ENCODE measurements around the gene TGOLN2.
"Not testable (repeated sequence)": the region's sequence is repeated elsewhere in the genome, so short reads cannot be mapped to it uniquely, and the experiment has no call there.

TGOLN2 gene

DNA sequence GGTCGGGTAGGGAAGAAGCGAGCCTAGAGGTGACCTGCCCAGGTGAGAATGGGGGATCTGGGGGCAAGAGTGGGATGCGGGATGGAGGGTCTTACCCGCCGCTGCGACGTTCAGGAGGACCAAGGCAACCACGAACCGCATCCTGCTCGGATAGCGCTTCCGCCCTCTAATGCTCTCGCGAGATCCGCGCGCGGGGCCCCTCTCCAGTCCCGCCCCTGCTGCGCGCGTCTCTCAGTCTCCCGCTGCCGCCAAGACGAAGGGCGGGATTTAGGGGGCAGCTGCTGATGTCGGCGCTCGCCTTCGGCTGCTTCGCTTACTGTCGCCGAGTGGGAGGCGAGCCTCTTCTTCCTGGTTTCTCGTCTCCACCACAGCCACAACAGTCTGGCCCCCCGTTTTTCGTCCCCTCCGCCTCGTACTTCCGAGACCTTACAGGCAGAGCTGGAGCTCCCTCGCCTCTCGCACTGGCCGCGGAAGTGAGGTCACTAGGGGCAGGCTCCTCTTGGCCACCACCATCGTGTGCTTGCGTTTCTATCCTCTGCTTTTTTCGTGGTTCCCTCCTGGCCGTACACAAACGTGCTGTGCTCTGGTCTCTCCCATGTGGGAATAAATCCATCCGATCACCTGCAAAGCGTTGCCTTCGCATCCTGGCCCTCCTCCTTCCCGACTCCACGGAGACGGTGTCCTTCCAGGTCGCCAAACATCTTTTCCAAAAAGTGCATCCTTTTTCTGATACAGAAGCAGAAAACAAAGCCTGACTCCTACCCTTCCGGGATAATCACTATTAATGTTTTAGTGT, at the start of gene TGOLN2:
TGOLN2 (minus strand) TSS at position 168 of the 796 bp plus-strand sequence; CDS start at position 141, 27 bp downstream.
- peak; percentile 77 to 92 (median 88) for DNase-seq (ENCODE audit: low read depth in 4 of 4, low spot score in 1 of 4)

DNA sequence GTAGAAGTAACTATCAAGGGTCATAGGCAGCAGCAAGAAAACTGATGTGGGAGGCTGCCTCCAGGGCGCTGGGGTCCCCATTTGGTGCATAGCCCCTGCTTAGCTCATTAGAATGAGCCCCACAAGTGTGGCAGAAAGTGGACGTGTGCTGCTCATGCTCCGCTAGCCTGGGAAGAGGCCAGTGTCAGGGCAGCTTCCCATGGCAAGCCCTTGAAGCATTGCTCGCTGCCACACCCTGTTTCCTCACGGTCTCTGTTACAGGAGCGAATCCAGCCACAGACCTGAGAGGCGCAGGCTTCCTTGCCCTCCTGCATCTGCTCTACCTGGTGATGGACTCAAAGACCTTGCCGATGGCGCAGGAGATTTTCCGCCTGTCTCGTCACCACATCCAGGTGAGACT, 49.3 kb upstream of the TGOLN2 start:
- DNase-seq (ENCODE audit: low read depth in 4 of 4, low spot score in 1 of 4) = no peak

DNA sequence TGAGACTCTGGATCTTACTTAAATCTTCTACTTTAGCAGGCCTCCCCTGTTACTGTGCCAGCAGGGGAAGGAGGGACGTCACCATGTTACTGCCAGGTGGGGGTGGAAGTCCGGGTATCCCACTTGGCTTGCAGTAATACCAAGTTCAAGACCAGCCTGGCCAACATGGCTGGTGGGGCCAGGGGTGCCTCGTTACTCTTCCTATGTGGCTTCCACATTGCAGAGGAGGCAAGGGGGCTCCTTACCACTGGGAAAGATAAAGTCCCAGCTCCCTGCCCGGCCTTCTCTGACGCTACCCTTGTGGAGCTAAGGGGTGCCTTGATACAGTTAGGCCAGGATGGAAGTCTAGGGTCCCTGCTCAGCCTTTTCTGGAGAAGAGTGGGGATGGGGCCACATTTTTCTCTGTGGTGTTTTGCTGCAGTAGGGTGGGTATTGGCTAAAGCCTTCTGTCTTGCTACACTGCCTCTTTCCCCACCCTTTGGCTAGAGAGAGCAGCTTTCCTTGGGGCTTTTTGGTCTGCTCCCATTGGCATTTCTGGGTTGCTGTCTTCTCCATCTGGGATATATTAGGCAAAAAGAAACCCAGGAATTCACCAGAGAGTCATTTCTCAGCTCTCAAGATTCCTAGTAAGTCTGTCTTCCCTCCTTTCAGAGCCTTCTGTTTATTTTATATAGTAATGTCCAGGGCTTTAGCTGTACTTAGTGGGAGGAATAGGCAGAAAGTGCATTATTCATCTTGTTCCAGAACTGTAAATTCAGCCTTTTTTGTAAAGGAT, 48.7 kb upstream of the TGOLN2 start:
- DNase-seq (ENCODE audit: low read depth in 4 of 4, low spot score in 1 of 4) = no peak

DNA sequence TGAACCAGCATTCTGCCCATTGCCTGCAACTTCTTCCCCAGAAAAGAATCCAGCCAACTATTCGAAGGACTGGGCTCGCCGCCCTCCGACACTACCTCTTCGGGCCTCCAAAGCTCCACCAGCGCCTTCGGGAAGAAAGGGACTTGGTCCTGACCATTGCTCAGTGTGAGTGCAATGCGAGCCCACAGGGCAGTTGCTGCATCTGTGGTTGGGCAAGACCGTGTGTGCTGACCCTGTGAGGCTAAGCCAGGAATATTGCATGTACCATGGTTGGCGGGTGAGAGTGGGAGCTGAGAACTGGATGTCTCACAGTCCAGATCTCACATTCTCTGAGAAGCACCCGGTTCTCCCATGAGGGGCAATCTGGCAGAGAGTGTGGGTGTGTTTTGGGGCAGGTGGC, 43.3 kb upstream of the TGOLN2 start:
- no peak for DNase-seq (ENCODE audit: low read depth in 4 of 4, low spot score in 1 of 4)

DNA sequence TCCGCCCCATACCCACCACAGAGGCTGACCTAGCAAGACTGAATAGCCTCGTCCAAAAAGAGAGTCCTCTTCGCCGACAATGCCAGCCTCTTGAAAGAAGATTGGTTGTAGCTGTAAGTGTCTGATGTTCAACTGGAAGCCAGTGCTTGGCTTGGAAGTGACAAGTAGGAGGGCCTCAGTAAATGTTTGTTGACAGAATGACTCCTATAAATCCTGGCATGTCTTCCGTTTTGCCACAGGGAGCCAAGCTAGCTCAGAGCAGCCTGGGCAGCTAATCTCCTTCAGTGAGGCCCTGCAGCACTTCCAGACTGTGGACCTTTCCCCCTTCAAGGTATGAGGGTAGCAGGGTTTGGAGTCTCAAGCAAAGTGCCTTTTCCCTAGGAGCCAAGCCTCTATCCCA, 41.7 kb upstream of the TGOLN2 start:
- DNase-seq (ENCODE audit: low read depth in 4 of 4, low spot score in 1 of 4) = no peak

DNA sequence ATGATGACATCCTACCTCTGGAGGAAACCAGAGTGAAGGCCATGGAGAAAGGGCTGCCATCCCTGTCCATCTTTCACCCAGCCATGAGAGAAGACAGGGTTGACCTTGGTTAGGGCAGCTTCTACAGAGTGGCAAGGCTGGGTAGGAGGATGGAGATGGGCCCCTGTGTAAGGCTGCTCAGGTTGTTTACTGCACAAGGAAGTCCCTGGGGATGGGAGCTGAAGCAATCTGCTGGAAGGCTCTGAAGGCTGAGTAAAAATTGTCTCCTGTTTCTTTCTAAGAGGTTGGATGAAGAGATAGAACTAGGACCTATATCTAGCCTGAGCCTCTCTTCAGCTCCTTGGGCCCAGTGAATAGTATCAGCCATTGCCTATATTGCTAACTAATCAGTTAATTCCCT, 41.1 kb upstream of the TGOLN2 start:
- DNase-seq (ENCODE audit: low read depth in 4 of 4, low spot score in 1 of 4) = no peak

DNA sequence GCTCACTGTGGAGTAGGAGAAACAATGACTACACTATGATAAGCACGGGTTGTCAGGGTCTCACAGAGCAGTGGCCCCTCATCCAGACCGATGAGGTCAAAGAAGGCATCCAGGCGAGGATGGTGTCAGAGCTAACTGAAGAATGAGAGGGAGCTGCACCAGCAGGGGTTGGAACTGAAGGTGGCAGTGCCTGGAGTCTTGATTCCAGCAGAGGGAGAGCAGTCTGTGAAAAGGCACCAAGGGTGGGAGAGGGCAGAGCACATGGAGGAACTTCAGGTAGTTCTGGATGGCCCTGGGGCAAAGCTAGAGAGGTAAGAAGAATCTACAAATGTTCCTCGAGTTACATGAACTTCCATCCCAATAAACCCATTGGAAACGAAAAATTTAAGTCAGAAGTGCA, 39.4 kb upstream of the TGOLN2 start:
- no peak for DNase-seq (ENCODE audit: low read depth in 4 of 4, low spot score in 1 of 4)

DNA sequence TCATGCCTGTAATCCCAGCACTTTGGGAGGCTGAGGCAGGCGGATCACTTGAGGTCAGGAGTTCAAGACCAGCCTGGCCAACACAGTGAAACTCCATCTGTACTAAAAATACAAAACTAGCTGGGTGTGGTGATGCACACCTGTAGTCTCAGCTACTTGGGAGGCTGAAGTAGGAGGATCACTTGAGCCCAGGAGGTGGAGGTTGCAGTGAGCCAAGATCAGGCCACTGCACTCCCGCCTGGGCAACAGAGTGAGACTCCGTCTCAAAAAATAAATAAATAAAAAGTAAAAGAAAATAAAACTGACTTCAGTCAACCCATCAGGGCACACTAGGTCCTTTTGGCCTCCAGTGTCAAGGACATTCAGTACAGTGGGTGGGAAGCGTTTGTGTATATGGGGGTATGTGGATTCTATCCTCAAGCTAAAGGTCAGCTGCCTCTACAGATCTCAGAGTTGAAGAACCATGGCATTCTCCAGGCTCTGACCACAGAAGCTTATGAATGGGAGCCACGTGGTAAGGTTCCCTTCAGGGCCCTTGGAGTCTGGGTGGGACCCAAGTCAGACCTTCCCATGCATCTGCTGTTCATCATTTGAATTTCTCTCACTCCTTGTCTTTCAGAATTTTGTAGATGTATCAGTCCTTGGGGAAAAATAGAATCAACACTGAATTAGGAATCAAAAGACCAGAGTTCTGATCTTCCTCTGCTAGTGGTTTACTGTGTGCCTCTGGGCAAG, 35.0 kb upstream of the TGOLN2 start:
- DNase-seq (ENCODE audit: low read depth in 4 of 4, low spot score in 1 of 4) = not testable (repeated sequence)

DNA sequence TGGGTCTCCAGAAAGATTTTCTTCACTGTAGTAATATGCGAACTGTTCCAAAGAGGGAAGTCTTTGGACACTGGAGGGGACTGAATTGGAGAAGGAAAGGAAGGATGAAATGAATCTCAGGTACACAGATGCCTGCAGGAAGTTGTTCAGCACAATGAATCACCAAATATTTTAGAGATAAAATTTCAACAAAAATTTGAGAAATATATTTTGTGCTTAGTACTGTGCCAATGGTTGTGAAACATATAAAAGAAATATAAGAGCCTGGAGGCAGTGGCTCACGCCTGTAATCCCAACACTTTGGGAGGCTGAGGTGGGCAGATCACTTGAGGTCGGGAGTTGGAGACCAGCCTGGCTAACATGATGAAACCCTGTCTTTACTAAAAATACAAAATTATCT, 29.9 kb upstream of the TGOLN2 start:
- DNase-seq (ENCODE audit: low read depth in 4 of 4, low spot score in 1 of 4) = no peak

DNA sequence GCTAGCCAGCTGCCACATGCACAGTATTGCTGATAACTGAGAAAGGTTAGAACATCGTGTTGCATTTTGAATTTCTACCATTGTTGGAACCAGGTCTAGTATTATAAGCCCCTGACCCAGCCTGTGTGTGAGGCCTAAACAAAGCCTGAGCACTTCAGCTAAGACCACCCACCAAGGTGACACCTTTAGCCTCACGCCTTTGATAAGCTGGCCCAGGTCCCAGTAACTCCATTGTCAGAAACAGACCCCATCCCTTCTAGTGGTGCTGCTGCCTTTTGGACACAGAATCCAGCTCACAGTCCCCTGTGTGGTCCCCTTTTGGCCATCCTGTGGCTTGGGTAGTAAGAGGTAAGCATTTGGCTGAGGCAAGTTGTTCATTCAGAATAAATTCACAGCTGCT, 28.4 kb upstream of the TGOLN2 start:
- no peak for DNase-seq (ENCODE audit: low read depth in 4 of 4, low spot score in 1 of 4)

DNA sequence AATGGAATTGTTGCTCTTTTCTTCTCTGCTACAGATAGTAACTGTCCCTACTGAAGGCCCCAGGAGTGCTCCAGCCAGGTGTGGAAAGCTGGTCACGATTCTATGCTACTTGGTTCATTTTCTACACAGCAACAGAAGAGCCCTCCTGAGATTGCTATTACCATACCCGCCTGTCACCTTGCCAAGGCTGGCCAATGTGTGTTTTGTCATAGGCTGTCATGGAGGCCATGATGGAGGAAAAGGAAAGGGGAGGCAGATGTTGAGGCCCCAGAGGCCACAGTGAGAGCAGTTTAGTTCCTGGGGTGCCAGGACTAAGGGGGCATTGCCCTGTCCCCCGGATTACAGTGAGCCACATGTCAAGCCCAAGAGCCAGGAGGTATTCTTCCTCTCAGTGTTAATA, 27.7 kb upstream of the TGOLN2 start:
- no peak for DNase-seq (ENCODE audit: low read depth in 4 of 4, low spot score in 1 of 4)

DNA sequence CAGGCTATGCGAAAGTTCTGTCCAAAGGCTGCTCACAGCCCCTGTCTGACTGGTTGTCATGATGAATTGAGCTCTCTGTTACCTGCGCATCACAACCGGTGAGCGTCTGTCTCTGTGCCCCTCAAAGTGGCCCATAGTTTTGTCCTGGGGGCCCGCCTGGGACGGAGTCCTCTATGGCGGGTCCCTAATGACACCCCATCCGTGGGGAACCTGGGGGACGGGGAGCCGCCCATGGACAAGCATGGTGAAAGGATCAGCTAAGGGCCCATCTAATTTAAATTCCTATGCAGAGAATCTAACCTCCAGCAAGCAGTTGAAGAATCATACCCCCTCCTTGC, 27.3 kb upstream of the TGOLN2 start:
- DNase-seq (ENCODE audit: low read depth in 4 of 4, low spot score in 1 of 4) = peak in 1 of 4 experiments; percentile 10

DNA sequence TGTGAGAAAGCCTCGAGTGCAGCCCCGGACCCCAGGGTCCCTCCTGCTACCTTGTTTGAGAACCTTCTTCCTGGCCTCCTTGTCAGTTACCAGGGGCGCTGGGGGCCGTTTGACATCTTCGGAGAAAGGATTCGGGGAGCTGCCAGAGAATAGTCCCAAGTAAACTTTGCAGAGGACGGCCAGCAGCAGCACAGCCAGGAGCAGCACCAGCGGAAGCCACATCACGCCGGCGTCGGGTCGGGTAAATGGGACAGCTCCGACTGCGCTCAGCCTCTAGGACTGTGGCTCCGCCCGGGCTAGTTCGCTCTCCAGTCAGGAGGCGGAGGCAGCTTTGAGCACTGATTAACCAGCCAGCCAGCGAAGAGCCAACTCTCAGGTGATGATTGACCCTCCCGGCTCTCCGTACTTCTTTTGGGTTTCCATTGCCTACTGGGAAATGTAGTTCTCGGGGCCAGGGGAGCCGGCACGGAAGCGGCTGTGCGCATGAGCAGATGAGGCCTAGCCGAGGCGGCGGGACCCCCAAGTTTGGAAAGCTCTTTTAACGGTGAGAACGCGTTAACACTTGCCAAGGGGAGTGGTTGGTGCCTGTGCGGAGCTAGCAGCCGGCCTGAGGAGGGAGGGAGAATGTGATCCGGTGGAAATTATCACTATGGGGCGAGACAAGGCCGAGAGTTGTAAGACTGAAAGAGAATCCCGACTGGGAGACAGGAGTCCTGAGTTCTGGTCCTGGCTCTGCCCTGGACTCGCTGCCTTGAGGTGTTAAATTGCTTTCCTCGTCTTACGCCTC, 26.7 kb upstream of the TGOLN2 start, which contains the start of the genes ELMOD3 and RETSAT:
ELMOD3 (plus strand) TSS at position 484 of the 787 bp plus-strand sequence. CDS start 2,430 bp downstream, outside the sequence.
RETSAT (minus strand) TSS at position 243 of the 787 bp plus-strand sequence; CDS start at position 222, 21 bp downstream.
- peak; percentile 81 to 94 (median 88) for DNase-seq (ENCODE audit: low read depth in 4 of 4, low spot score in 1 of 4)

DNA sequence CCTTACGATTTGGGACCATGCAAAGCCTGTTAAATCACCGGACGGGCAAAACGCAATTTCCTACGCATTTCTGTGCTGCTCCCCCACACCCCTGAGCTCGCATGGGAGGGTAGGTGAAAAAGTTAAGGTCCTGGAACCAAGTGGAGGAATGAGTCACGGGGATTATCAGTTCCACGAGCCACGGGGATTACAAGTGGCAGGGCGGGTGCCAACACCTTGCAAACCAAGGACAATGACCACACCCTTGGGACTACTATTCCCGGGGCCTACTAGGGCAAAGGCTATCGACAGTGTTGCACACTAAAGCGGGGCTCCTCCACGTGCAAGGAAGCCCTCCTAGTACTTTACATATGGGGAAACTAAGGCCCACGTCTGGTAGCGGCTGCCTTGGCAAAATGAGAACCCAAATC, 26.1 kb upstream of the TGOLN2 start:
- DNase-seq (ENCODE audit: low read depth in 4 of 4, low spot score in 1 of 4) = peak in 1 of 4 experiments; percentile 5

DNA sequence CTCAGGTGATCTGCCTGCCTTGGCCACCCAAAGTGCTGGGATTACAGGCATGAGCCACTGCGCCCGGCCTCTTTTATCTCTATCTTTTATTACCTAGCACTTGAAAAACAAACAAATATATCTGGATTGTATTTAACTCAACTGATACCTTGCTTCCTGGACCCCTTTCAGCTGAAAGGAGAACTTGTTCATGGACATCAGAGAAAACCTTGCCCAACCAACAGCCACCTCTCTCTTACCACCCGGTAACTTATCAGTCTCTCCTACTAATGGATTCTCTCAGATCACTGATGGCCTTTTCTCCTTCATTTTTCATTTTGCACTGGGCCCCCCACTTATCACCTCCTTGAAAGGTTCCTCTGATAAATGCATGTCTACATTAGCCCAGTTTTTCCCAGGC, 19.8 kb upstream of the TGOLN2 start:
- no peak for DNase-seq (ENCODE audit: low read depth in 4 of 4, low spot score in 1 of 4)

DNA sequence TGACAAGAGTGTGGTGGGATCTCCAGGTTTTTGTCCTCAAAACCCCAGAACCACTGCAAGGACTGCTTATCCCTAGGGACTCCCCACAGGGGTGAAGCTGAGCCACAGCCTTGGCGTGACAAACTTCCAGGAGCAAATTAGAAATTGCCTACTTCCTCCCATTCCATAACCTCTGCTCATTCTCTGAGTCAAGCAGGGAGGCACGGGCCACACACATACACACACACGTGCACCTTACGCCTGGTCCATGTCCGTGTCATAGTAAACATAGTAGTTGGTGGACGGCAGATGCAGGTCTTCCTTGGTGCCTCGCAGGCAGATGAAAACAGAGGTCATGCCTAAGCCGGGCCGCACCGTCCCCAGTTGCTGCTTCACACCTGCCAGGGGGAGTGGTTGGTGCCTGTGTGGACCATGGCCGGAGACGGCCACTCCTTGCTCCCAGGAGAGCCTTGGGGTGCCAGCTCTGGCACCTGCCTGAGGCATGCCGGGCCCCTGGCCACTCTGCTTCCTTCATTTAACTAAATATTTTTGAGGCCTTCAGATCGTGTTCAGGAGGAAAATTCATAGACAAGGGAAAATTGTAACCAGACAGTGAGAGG, 16.7 kb upstream of the TGOLN2 start:
- DNase-seq (ENCODE audit: low read depth in 4 of 4, low spot score in 1 of 4) = no peak

DNA sequence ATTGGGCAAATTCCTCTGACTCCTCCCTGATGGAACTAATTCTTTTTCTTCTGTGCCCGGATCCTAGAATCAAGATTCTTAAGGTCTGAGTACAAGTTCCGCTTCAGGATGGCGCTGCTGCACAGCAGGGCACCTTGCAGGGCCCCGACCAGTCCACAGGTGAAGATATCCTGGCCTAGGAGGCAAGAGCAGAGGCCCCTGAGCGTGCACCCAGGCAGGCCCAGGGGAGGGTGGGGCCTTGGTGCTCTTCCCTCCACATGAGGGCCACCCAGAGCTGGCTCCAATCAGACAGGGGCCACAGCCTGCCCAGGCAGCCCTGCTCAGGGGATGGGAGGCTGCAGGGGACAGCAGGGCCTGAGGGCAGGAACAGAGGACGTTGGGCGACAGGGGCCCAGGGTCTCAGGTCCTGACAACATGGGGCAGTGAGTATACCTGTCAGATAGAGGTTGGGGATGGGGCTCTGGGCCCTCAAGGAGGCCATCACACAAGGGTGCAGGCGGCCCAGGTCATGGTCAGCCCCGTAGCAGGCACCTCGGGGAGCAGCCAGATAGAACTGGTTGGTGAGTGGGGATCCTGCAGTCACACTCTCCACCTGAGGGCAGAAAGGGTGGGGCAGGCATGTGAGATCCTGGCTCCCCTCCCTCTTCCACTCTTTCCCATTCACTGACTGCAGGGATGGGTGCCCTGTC, 15.6 kb upstream of the TGOLN2 start:
- DNase-seq (ENCODE audit: low read depth in 4 of 4, low spot score in 1 of 4) = not testable (repeated sequence)

DNA sequence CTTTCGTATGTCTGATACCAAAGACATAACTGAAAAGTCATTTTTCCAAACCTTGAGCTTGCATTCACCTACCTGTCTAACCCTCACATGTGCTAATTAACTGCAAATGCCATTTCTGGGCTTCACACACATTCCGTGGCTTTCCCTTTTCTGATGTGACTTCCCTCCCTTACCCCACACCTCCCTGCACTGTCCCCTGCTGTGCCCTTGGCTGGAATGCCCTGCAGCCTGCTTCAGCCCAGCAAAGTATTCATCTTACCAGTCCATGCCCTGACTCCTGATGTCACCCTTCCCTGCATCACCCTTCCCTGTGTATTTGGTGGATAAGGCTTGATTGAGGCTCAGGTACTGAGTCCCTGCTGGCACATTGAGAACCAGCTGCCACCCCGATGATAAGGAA, 14.4 kb upstream of the TGOLN2 start:
- no peak for DNase-seq (ENCODE audit: low read depth in 4 of 4, low spot score in 1 of 4)

DNA sequence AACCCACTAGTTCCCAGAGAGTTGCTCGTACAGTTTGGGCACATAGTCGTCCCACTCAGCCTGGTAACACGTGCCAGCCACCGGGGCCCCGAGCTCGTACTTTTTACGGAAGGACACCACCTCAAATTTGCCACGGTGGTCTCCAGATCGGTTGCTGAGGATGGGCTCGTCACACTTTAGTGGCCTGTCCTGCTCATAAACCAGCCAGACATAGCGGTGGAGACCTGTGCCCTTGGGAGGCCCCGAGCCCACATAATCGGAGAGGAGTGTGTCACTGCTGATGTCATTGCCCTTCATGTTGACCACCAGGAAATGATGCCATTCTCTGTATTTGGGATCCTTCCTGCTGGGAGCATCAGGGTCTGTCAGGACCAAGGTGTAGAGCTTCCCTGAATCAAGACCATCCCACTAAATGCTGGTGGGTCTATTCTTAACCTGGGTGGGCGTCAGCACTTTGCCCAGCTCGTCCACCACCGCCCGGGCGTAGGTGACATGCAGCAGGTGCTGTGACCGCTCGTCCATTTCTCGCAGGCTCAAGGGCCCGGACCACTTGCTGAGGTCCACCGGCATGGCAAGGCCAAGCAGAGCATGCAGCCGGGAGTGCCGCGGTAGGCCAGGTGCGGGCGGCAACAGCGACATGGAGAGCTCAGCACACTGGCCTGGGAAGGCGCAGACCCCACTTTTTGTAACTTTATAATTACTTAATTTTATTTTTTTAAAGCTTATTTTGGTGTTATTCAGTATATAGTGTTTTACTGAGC, 13.7 kb upstream of the TGOLN2 start:
- no peak for DNase-seq (ENCODE audit: low read depth in 4 of 4, low spot score in 1 of 4)
